ENCODE data around the gene PTPRN2.
"Not testable (repeated sequence)": the region's sequence is repeated elsewhere in the genome, so short reads cannot be mapped to it uniquely, and the experiment has no call there.

Gene PTPRN2

DNA sequence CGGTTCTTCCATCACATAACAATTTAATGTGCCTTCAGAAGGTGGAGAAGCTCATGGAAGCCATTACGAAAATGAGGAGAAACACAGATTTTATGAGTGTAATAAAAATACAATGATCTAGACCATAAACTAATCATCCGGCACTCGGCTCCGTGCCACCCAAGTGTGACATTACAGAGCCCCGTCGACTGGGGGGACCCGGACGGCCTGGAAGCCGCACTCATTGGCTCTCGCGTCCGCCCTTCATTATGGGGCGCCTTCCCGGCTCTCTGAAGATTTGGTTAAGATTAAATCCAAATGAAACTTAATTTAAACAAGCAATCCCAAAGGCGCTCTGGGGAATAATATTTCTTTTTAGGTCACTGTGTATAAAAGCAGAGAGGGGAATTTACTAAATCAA lies 1008.2 kb downstream of the PTPRN2 start:
- no peak for DNase-seq (ENCODE audit: low spot score)

DNA sequence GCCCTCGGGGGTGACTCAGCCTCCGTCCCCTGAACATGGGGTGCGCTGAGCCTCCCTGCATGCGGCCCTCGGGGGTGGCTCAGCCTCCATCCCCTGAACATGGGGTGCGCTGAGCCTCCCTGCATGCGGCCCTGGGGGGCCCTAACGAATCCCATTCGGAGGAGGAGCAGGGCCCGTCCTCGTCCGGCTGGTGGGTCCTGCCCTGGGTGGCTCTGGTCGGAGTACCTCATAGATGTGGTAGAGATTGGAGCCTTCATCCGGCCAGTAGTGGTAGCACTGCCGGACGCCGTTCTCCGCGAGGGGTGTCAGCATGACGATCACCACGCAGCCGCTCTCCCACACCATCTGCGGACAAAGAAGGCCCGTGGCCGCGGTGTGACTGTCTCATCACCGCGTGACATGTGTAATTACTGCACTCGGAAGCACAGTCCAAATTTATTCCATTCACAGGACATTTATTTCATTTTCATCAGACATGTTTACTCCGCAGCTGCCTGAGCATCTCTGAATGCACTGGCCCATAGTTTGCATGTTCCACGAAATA lies 1009.8 kb downstream of the PTPRN2 start:
- no peak for DNase-seq (ENCODE audit: low spot score)

DNA sequence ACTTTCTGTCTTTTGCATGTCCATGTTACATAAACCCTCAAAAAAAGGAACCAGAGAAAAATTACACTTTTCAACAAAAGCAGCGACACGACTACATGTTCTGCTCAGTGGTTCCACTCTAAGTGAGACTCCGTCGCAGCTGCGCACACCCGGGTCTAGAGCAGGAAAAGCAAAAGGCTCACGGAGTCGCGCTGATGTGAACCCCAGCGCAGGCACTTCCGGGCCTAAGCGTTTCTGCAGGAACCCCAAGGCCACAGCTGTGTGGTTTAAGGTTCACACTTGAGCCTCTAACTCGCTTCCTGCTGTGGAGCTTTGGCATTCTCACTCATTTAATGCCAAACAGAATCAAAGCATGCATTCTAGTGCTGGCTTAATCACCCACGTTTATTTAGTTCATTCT lies 1010.6 kb downstream of the PTPRN2 start:
- DNase-seq (ENCODE audit: low spot score): no peak

DNA sequence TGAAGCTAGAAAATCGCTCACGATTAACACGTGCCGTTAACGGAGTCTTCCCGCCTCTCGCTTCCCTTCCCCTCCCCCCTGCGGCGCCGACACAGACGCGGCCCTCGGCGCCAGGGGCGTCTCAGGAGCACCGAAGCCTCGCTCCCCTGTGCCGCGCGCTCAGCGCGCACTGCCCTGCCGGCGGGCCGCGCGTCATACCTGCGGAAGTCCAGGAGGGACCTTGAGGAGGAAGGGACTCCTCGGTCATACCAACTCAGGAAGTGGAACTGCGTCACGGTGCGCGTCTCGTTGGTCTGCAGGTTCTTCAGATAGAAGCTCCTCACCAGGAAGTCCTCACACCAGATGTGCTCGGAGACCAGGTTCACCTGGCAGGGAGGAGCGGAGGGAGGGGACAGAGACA lies 1011.2 kb downstream of the PTPRN2 start:
- no peak for DNase-seq (ENCODE audit: low spot score)

DNA sequence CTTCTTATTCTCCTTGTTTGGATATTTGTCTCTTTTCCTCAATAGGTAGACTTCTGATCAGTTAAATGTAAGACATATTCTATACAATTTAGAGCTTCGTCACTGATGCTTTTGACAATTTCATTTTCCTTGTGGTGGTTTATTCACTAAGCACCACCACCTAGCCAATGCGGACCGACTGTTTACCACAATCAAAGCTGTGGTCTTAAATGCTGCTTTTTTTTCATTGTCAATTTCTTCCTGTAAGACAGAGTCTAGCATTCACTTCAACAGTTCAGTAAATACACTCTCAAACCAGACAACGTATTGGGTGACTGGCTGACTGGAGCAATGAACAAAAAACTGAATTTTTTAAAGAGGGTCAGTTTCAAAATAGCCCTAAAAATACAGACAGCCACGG lies 1011.8 kb downstream of the PTPRN2 start:
- no peak for DNase-seq (ENCODE audit: low spot score)

DNA sequence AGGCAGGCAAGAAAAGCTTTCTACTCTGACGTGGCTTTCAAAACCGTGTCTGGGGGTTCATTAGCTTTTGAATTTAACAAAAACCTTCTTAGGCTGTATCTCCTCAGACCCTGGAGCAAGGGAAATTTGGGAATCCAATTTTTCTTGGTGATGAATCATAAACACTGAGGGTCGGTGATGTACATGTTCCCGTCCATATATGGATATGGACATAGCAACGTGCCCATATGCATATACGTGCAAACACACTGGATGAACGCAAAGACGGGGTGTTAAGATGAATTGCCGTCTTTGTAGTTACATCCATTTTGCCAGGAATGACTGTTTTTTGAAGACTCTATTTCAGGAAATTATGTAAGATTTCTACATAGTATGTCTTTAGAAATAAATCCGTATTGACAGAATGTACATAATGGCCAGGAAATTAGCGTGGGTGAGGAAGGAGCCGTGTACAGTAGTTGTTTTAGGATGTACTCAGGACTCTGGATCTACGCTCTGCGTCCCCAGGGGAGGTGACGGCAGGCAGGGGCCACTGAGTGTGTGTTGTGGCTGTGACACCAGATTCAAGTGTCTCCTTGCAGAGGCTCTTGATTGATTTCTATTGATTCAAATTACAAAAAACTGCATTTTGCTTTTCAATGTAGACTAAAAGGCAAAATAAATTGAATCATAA lies 1012.6 kb downstream of the PTPRN2 start:
- DNase-seq (ENCODE audit: low spot score): no peak

DNA sequence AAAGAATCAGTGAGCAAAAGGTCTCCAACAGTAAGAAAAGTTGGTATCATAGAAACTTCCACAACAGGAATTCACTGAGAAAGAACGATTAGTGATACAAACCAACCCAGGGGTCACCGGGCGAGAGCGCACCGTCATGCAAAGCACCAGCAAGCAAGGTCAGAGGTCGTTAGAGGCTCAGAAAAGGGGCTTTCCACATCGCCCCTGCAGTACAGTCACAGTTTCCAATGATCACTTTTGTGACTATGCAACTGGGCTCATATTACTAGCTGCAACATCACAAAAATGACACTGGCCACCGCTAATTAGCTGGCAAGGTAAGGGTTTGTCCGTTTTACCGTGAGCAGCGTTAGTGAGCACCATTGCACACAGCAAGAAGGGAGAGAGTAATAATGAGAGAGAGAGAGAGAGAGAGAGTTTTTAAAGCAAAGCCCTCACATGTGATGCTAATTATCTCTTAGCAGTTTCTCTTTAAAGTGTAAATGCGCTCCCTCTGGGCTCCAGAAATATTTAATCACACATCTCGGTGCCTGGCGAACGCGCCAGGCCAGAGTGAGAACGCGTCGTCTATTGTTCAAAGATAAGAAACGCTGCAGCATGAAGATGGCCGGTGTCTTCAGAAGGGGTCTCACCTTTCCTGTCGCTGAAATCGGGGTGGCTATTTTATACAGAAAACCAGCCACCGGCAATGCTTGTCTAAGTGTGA lies 1013.4 kb downstream of the PTPRN2 start:
- no peak for DNase-seq (ENCODE audit: low spot score)

DNA sequence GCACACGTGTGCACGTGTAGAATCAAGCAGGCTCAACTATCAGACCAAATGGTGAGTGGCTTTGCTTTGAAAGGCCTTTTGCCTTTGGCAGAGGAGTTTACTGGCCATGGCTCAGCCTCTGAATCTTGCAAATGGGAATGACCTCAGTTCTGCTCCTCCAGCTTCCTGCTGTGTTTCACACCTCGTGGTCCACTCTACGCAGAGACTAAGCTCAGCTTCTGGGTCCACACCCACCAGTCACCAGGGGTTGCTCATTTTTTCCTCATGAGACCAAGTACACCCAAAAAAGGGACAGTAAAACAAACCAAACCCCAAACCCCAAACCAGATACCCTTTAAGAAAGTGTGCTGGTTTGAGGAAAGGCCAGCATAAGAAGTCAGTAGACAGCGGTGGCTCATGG lies 1014.4 kb downstream of the PTPRN2 start:
- no peak for DNase-seq (ENCODE audit: low spot score)

DNA sequence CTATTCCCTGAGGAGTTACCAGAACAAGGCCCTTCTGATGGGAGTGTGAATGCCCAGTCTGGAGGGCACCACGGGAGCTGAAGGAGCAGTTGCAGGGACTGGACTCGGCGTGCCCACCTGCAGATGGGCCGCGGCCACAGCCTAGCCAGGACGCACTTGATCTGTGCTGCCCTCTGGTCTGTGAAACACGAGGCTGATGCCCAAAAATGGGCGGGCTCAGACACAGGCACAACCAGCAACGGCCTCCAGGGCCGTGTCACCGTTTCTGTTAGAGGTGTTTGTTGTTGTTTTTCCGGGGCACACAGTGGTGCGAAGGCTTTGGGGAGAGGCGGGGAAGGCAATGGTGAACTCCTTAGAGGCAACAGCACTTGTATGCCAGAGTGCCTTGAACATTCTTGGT lies 1015.0 kb downstream of the PTPRN2 start:
- no peak for DNase-seq (ENCODE audit: low spot score)

DNA sequence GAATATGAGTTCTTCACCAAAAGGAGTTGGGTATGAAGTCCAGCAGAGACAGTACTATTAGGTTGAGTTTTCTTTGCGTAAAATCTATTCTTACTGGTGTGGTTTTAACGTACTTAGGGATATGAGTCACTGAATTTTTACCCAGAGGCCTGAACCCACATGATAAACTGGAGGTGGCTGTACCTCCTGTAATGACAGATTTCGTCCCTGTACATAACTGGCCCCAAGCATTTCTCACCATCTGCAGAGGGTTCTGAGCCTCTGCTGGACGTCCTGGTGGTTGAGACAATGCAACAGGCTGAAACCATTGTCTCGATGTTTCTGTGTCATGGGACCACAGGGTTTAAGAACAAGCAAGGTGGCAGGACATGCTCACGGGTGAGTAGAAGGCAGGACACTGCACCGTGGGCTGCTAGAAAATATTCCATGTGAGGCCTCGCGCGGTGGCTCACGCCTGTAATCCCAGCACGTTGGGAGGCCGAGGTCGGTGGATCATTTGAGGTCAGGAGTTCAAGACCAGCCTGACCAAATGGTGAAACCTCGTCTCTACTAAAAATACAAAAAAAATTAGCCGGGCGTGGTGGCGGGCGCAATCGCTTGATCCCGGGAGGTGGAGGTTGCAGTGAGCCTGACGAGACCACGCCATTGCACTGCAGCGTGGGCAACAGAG lies 1017.0 kb downstream of the PTPRN2 start:
- DNase-seq (ENCODE audit: low spot score): no peak

DNA sequence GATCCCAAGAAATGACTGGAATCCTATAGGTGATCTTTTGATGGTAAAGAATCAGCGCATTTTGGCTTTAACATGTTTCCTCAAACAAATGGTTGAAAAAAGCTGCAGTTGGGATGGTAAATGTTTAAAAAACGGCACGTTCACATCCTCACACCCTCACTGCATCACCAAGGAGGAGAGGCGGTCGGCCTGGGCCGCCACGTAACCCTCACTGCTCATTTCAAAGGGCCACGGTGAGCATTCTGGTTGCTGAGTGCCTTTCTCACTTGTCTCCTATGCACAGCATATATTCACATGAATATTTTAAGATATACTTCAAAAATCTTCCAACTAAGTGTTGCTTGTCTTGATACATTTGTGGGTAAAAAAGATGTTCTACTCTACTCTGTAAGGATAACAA lies 1017.7 kb downstream of the PTPRN2 start:
- DNase-seq (ENCODE audit: low spot score): no peak

DNA sequence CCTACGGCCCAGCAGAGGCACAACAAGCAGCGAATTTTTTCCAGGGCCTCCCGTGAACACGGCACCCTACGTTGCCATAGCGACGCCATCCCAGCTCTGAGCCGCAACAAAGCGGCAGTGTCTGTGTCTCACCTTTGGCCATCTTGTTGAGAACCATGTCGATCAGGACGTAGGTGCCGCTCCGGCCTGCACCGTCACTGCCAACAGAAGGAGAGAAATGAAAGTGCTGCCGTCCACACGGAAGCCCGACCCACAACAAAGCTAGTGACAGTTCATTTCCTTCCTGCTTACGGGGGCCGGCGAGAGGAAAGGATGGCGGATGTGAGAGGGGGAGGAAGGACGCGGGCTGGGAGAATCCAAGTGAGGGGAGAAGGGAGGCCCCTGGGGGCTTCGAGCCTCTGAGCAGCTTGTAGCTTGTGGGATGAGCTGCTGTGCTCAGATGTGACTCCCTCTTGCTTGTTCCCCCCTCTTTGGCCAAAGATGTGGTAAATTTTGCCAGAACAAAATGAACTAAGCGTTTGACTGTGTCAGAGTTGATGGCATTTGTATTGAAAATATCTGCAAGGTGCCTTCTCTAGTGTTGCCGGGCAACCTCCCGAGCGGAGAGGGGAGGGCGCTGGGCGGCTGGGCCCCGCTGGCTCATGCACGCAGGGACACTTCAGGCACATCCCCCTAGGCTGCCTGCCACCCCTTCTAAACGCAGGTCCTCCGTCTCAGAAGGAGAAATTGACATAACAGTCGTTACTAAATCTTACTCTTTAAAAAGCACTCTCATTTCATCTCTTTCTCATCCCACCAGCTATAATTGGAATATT lies 1018.6 kb downstream of the PTPRN2 start:
- DNase-seq (ENCODE audit: low spot score): no peak

DNA sequence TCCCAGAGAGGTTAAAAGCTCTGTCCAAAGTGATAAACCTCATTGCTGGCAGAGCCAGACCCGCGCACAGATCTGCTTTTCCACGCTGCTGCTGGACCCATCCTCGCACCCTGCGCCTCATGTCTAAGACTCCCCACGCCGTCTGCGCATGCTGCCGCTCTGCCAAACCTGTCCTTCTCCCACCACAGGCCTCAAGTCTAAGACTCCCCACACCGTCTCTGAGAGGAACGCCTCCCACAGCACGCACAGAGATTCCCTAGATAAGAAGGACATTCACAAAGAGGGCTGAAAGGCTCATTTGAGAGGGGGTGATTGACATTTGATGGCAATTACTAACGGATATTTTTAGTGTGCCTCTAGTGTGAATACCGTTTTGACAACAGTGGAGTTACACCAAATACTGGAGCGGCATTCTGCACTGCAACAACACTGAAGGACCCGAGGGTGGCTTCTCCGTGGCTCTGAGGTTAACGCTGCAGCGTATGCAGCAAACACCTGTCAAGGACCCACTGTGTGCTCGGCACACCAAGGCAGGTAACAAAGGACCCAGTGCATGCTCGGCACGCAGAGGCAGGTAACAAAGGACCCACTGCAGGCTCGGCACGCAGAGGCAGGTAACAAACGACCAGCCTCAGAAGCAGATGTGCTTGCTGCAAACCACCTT lies 1019.4 kb downstream of the PTPRN2 start:
- no peak for DNase-seq (ENCODE audit: low spot score)

DNA sequence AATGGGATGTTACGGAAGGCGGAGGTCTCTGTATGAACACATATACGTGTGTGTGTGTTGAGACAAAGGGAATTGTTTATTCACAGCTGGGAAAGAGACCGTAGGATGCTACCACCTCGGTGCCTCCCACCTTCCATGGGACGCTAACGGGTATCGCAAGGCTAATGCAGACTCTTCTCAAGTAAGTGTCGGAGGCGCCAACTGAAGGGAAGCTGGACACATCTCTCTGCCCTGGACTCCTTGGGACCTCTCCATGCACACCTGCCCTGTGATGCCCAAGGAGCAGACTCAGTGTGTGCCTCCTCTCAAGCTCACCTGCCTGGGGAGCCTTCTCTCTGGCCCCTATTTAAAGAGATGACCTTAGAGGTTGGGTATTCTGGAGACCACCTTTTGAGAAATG lies 1020.0 kb downstream of the PTPRN2 start:
- DNase-seq (ENCODE audit: low spot score): no peak

DNA sequence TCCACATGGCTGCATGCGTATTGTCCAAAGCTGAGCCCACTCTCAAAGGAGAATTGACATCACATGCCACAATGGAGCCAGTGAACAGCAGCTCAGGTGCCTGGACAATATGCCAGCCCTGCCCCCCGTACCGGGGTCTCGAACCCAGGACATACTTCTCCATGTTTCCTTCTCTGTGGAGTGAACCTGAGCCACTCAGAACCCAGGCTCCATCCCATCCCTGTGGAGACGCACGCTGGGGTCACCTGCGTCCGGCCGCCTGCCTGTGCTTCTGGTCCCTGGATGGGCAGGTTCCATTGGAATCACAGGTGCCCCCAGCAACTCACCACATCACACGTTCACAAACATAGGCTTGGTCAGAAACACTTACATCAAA lies 1021.0 kb downstream of the PTPRN2 start:
- no peak for DNase-seq (ENCODE audit: low spot score)

DNA sequence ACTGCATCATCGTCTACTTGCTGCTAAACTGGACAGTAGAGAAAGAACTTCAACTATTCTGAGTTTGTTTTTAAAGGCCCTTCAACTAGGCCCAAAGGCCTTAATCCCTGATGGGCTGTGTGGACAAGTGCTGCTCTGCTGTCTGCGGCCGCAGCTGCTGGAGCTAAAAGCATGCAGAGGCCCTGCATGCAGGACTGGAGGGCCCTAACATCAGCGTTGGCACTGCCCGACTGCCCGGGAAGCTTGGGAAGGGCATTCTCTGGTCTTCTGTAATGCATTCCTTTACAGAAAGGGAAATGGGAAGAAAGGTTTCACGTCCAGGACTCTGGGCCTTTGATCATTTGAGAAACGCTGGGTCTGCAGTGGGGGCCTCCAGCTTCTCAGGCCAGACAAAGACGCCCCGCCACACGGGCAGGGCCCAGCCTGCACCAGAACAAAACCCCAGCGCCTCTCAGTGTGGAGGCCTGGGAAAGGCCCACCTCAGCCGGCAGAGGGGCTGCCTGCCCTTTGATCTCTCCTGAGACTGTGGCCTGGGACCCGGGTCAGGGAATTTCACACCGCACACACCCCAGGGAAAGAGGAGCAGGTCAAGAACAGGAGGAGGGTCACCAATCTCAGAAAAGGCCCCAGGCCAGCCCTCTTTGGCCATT lies 1021.5 kb downstream of the PTPRN2 start:
- no peak for DNase-seq (ENCODE audit: low spot score)

DNA sequence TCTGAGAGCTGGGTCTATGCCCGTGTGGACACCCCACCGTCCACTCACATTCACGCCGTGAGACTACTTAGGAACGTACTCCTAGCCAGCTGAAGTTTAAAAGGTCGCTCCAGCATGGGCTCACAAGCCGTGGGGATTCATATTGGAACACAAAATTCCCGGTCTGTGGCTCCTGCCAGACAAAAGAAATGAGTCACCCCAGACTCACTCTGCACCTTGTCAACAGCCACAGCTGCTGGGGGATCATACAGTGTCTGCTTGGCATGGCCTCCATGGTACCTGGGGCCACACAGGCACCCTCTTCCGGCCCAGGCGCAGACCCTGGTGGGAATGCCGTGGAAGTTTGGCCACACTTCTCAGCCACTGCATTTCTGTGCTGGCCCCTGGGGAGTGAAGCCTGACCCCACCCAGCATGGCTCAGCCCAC lies 1022.4 kb downstream of the PTPRN2 start:
- no peak for DNase-seq (ENCODE audit: low spot score)

DNA sequence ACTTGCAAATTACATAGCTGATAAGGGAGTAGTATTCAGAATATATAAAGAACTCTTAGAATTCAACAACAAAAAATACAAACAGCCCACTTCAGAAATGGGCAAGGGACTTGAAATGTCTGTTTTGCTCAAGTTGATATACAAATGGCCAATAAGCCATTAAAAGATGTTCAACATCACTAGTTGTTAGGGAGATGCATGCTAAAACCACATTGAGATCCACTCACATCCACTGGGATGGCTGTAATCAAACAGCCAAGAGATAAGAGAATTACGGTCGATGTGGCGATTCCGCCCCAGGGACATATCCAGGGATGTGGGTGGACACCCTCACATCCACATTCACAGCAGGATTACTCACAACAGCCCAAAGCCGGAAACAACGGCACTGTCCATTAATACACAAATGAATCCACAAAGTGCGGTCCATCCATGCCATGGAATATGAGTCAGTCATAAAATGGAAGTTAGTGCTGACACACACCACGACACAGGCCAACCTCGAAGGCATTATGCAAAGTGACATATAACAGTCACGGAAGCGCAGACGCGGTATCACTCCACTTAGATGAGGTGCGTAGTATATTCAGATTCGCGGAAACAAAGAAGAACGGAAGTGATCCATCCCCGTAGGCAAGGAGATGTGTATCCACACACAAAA lies 1023.0 kb downstream of the PTPRN2 start:
- DNase-seq (ENCODE audit: low spot score): no peak

DNA sequence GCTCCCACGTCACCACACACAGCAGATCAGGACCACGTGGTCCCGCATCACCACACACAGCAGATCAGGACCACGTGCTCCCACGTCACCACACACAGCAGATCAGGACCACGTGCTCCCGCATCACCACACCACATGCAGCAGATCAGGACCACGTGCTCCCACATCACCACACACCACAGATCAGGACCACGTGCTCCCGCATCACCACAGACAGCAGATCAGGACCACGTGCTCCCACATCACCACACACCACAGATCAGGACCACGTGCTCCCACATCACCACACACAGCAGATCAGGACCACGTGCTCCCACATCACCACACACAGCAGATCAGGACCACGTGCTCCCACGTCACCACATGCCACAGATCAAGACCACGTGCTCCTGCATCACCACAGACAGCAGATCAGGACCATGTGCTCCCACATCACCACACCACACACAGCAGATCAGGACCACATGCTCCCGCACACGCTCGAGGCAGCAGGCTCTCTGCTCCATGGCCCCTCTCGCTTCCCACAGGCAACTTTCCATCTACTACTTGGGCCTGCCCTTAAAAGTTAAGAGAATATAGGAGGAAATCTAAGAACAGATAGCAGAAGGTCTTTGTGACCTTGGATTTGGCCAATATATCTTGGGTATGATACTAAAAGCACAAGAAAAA lies 1024.0 kb downstream of the PTPRN2 start:
- DNase-seq (ENCODE audit: low spot score): not testable (repeated sequence)
